Neural cell (in vitro differentiated cells): ENCODE measurements around the gene TNS4.

ENCODE experiments used
- CTCF ChIP-seq: fragments of 450-650 bp; IDR thresholded peaks from 2 replicates; pipeline ENCODE4 v1.5.1; 2014; ENCODE audit warnings: antibody characterized with exemption, mild to moderate bottlenecking, moderate library complexity; ENCODE audit not compliant: poor library complexity, severe bottlenecking
- EP300 ChIP-seq: fragments of 450-650 bp; conservative IDR thresholded peaks from 2 replicates; pipeline ENCODE4 v1.6.1; 2014; ENCODE audit warnings: antibody characterized with exemption, mild to moderate bottlenecking, moderate library complexity; ENCODE audit not compliant: poor library complexity, severe bottlenecking
- EZH2 ChIP-seq: fragments of 200-600, 300-800 bp; shearing (Covaris generic), sonication (generic); IDR thresholded peaks from 2 replicates; pipeline ENCODE4 v1.6.1; 2014; ENCODE audit warnings: antibody characterized with exemption, low read length, borderline replicate concordance, mild to moderate bottlenecking; ENCODE audit not compliant: insufficient read depth, poor library complexity, severe bottlenecking
- MXI1 ChIP-seq: fragments of 450-650 bp; conservative IDR thresholded peaks from 2 replicates; pipeline ENCODE4 v1.6.1; 2014; ENCODE audit warnings: antibody characterized with exemption, mild to moderate bottlenecking; ENCODE audit not compliant: poor library complexity, severe bottlenecking
- RAD21 ChIP-seq: fragments of 450-650 bp; conservative IDR thresholded peaks from 2 replicates; pipeline ENCODE4 v1.6.1; 2014; ENCODE audit warnings: antibody characterized with exemption, mild to moderate bottlenecking, moderate library complexity
- TAF1 ChIP-seq: IDR thresholded peaks from 2 replicates; pipeline ENCODE4 v1.6.1; 2012; ENCODE audit warnings: low read depth

- TF ChIP-seq TAF1 (no peak), EZH2 (no peak), CTCF (no peak), EP300 (no peak), RAD21 (no peak), MXI1 (no peak)
These were observed 34.0 kb upstream of the TNS4 start for GRCh38 chr17:40535438-40535837.
